HepG2 (cell line): ENCODE measurements around the gene POU2AF2. TPM values are rescaled to one million over a fixed set of nuclear protein-coding genes. Genes with fewer than 3 reads are reported as not detected.

Source experiments
- EHMT2 ChIP-seq: fragments of 200-600 bp; sonication (generic); IDR thresholded peaks from 2 replicates; pipeline ENCODE4 v1.7.0; 2017; ENCODE audit warnings: antibody characterized with exemption, low read depth, low read length, borderline replicate concordance
- FOXK1 ChIP-seq: sonication (generic); formaldehyde crosslinking; IDR thresholded peaks from 2 replicates; pipeline ENCODE4 v1.4.0; 2020; ENCODE audit warnings: low read depth, missing genetic modification reagents, borderline replicate concordance
- HNRNPK ChIP-seq: fragments of 200-400 bp; formaldehyde crosslinking; IDR thresholded peaks from 2 replicates; pipeline ENCODE4 v1.6.1; 2018; ENCODE audit warnings: low read length, low read depth, moderate library complexity, mild to moderate bottlenecking; ENCODE audit not compliant: poor library complexity, severe bottlenecking
- JUN ChIP-seq: sonication (generic); formaldehyde crosslinking; IDR thresholded peaks from 2 replicates; pipeline ENCODE4 v1.4.0; 2020; ENCODE audit warnings: mild to moderate bottlenecking, missing genetic modification reagents
- KDM2A ChIP-seq: sonication (generic); formaldehyde crosslinking; IDR thresholded peaks from 2 replicates; pipeline ENCODE4 v1.4.0; 2020; ENCODE audit warnings: low read depth, missing genetic modification reagents, borderline replicate concordance
- KMT2B ChIP-seq: IDR thresholded peaks from 2 replicates; pipeline ENCODE4 v1.6.1; 2016; ENCODE audit warnings: missing genetic modification reagents, missing compliant biosample characterization
- NFE2L2 ChIP-seq: fragments of 150-350 bp; IDR thresholded peaks from 2 replicates; pipeline ENCODE4 v1.6.1; 2014; ENCODE audit warnings: low read length
- NR0B2 ChIP-seq: sonication (generic); formaldehyde crosslinking; IDR thresholded peaks from 2 replicates; pipeline ENCODE4 v1.4.0; 2020; ENCODE audit warnings: mild to moderate bottlenecking, missing genetic modification reagents
- PREB ChIP-seq: sonication (generic); formaldehyde crosslinking; IDR thresholded peaks from 2 replicates; pipeline ENCODE4 v1.4.0; 2020; ENCODE audit warnings: missing genetic modification reagents
- REXO4 ChIP-seq: sonication (generic); formaldehyde crosslinking; IDR thresholded peaks from 2 replicates; pipeline ENCODE4 v1.8.0; 2022; ENCODE audit warnings: missing genetic modification reagents, mild to moderate bottlenecking, borderline replicate concordance
- TFAP4 ChIP-seq: sonication (generic); IDR thresholded peaks from 2 replicates; pipeline ENCODE4 v1.6.1; 2016; ENCODE audit warnings: low read depth, borderline replicate concordance
- ZFX ChIP-seq: sonication (generic); formaldehyde crosslinking; IDR thresholded peaks from 2 replicates; pipeline ENCODE4 v1.4.0; 2020; ENCODE audit warnings: mild to moderate bottlenecking, low read depth, missing genetic modification reagents, moderate library complexity
- ZNF30 ChIP-seq: sonication (generic); formaldehyde crosslinking; IDR thresholded peaks from 2 replicates; pipeline ENCODE4 v1.5.0; 2020; ENCODE audit warnings: mild to moderate bottlenecking, missing genetic modification reagents
- polyA plus RNA-seq, 8 experiments: library from polyadenylated mRNA; depleted of rRNA in 3 of 8; stranded (reverse) in 7 of 8; unstranded in 1 of 8; fragments of >200 nt; fragmentation: Illumina TruSeq in 4 of 8; extraction: Trizol in 4 of 8; gene quantifications; 2 replicates each; pipeline versions ENCODE4 v1.2.1 to v1.2.3, GENCODE V29; 2011 to 2016; ENCODE audit warnings: low read depth in 4 of 8, missing spikeins in 1 of 8, mixed read lengths in 1 of 8; ENCODE audit not compliant: insufficient read depth in 1 of 8
- total RNA-seq, 5 experiments: library from RNA; depleted of rRNA; stranded (reverse); fragments of >200 nt; fragmentation: Illumina TruSeq; extraction: Trizol; gene quantifications; 2 replicates each; pipeline ENCODE4 v1.2.3, GENCODE V29; 2016; ENCODE audit warnings: low read depth in 1 of 5
- TF ChIP-seq, protein P1 (sequence below): sonication (generic); formaldehyde crosslinking; IDR thresholded peaks from 2 replicates; pipeline ENCODE4 v1.4.0; 2020; ENCODE audit warnings: mild to moderate bottlenecking, missing genetic modification reagents, borderline replicate concordance

POU2AF2 gene
- total and polyA plus RNA-seq, 2 of the 13 experiments (the other 11 are each of a cell fraction or from before 2014, with no cell fraction given): 0.11 TPM; not detected in 1

- TF ChIP-seq, protein P1, sequence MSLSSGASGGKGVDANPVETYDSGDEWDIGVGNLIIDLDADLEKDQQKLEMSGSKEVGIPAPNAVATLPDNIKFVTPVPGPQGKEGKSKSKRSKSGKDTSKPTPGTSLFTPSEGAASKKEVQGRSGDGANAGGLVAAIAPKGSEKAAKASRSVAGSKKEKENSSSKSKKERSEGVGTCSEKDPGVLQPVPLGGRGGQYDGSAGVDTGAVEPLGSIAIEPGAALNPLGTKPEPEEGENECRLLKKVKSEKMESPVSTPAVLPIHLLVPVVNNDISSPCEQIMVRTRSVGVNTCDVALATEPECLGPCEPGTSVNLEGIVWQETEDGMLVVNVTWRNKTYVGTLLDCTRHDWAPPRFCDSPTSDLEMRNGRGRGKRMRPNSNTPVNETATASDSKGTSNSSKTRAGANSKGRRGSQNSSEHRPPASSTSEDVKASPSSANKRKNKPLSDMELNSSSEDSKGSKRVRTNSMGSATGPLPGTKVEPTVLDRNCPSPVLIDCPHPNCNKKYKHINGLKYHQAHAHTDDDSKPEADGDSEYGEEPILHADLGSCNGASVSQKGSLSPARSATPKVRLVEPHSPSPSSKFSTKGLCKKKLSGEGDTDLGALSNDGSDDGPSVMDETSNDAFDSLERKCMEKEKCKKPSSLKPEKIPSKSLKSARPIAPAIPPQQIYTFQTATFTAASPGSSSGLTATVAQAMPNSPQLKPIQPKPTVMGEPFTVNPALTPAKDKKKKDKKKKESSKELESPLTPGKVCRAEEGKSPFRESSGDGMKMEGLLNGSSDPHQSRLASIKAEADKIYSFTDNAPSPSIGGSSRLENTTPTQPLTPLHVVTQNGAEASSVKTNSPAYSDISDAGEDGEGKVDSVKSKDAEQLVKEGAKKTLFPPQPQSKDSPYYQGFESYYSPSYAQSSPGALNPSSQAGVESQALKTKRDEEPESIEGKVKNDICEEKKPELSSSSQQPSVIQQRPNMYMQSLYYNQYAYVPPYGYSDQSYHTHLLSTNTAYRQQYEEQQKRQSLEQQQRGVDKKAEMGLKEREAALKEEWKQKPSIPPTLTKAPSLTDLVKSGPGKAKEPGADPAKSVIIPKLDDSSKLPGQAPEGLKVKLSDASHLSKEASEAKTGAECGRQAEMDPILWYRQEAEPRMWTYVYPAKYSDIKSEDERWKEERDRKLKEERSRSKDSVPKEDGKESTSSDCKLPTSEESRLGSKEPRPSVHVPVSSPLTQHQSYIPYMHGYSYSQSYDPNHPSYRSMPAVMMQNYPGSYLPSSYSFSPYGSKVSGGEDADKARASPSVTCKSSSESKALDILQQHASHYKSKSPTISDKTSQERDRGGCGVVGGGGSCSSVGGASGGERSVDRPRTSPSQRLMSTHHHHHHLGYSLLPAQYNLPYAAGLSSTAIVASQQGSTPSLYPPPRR (CRISPR knock-in tag): no peak
- TF ChIP-seq PREB (no peak), KMT2B (CRISPR knock-in tag) (no peak), EHMT2 (no peak), FOXK1 (CRISPR knock-in tag) (no peak), ZNF30 (CRISPR knock-in tag) (no peak), NR0B2 (CRISPR knock-in tag) (no peak), NFE2L2 (no peak), ZFX (CRISPR knock-in tag) (no peak), TFAP4 (no peak), HNRNPK (no peak), JUN (CRISPR knock-in tag) (no peak), REXO4 (CRISPR knock-in tag) (no peak), KDM2A (CRISPR knock-in tag) (no peak)
Observed at GRCh38 chr11:111324277-111324720, 78.8 kb downstream of the POU2AF2 start (continued).
